ENCODE measurements around the gene TYMP.

- TF ChIP-seq EZH2 (IDR thresholded peaks at IDR 0.05; ENCODE audit: low read length, missing control alignments) = no peak
- TF ChIP-seq CTCF (conservative IDR thresholded peaks at IDR 0.05 in 1 of 2, IDR thresholded peaks at IDR 0.05 in 1 of 2; ENCODE audit: low read depth in 1 of 2, low read length in 2 of 2) = no peak
Observed at GRCh38 chr22:50536226-50536625, 6.4 kb upstream of the TYMP start.

Data from fibroblast of lung (primary cell).